ENCODE data around the gene LRRC63. TPM values are rescaled to one million over a fixed set of nuclear protein-coding genes. Genes with fewer than 3 reads are reported as not detected.

Gene LRRC63
- total RNA-seq, 2 experiments from 2014 or later, result 0.14 to 0.56 TPM

DNA sequence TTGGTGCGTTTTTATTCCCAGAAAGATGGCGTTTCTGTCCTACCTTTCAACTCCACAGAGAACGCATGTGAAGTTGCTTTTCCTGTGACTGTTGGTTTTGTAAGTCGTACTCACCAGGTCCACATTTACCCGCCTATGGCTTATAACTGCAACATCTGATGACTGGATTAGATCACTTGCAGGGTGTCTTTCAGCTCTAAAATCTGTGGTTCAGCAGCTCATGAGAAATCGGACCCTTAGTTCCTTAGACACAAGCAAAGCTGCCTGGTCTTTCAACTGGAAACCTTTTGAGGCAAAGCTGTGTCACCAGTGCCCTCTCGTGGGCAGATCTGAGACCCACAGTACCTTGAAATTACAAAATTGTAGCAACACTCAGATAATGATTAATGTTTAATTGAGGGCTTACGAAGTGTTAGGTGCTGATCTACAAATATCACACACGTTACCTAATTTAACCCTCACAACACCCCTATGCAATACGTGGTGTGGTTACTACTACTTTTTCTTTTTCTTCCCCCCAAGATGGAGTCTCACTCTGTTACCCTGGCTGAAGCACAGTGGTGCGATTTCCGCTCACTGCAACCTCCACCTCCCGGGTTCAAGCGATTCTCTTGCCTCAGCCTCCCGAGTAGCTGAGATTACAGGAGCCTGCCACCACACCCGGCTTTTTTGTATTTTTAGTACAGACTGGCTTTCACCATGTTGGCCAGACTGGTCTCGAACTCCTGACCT is 109.9 kb downstream of the LRRC63 start:
- DNase-seq, result peak; percentile 67
- Mint-ChIP-seq H3K27me3 (no peaks in the 10 kb centered on the region), H3K4me1 (peaks cover 27% of the 10 kb centered on the region), H3K4me3 (peak overlapping the region; percentile 78), H3K27ac (peak overlapping the region; percentile 90), H3K36me3 (peaks cover 15% of the 10 kb centered on the region), H3K9me3 (peaks cover 5% of the 10 kb centered on the region)

DNA sequence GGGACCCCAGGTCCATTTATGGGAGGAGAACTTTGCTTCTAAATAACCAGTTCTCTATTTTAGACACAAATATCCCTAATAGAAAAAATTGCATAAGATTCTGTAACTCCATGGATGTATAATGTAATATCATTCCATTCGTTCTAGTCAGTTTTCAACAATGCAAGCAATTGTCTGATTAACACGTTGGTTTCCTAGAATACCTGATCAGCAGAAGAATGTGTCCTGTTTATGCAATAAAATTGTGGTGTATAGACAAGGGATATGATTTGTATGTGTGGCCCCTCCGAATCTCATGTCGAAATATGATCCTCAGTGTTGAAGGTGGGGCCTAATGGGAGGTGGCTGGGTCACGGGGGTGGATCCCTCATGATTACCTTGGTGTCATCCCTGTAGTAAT is 113.2 kb downstream of the LRRC63 start:
- H3K9me3 Mint-ChIP-seq, result no peaks in the 10 kb centered on the region
- no peaks in the 10 kb centered on the region for H3K27me3 Mint-ChIP-seq
- H3K4me3 Mint-ChIP-seq, result no peak overlapping the region
- peaks cover 15% of the 10 kb centered on the region for H3K4me1 Mint-ChIP-seq
- H3K36me3 Mint-ChIP-seq, result peaks cover 5% of the 10 kb centered on the region
- H3K27ac Mint-ChIP-seq, result no peak overlapping the region
- no peak for DNase-seq

Other genes with a start within 250 kb of the LRRC63 start
- gene ZC3H13, start 159.2 kb upstream of the LRRC63 start, total RNA-seq, result 10 to 100 TPM; 41.6 to 45.7 TPM
- not detected for gene CPB2, start 106.9 kb upstream of the LRRC63 start, total RNA-seq
- 100 to 1,000 TPM; 886 to 901 TPM for gene LCP1, start 29.8 kb upstream of the LRRC63 start, total RNA-seq
- gene RUBCNL, start 175.3 kb downstream of the LRRC63 start, total RNA-seq, result 1 to 10 TPM; 1.1 to 1.9 TPM

Data from activated naive CD8-positive, alpha-beta T cell treated with anti-CD3 and anti-CD28 coated beads for 36 hours (primary cell).